Activated CD4-positive, alpha-beta T cell treated with anti-CD3 and anti-CD28 coated beads, Interleukin-2, amount 10 ng/mL, durations not matched to agents 24 days and 14 days (primary cell): Measurements from ENCODE around the gene C19orf38. TPM values are rescaled to one million over a fixed set of nuclear protein-coding genes. Genes with fewer than 3 reads are reported as not detected.

Source experiments
- DNase-seq: peaks from one replicate; pipeline ENCODE4 v3.0.0; 2022
- H3K27ac Mint-ChIP-seq: one replicate; pipeline ENCODE4 v1.8.0; 2022; ENCODE audit warnings: mild to moderate bottlenecking, mixed read lengths
- H3K27me3 Mint-ChIP-seq: one replicate; pipeline ENCODE4 v1.8.0; 2022; ENCODE audit warnings: mixed read lengths
- H3K36me3 Mint-ChIP-seq: one replicate; pipeline ENCODE4 v1.8.0; 2022; ENCODE audit warnings: low read depth, mild to moderate bottlenecking, mixed read lengths
- H3K4me1 Mint-ChIP-seq: one replicate; pipeline ENCODE4 v1.8.0; 2021; ENCODE audit warnings: mixed read lengths
- H3K4me3 Mint-ChIP-seq: one replicate; pipeline ENCODE4 v1.8.0; 2022; ENCODE audit warnings: mild to moderate bottlenecking, moderate library complexity, mixed read lengths
- H3K9me3 Mint-ChIP-seq: one replicate; pipeline ENCODE4 v1.8.0; 2021; ENCODE audit warnings: mixed read lengths
- intact Hi-C: fragments of 100-400 bp; cut with micrococcal nuclease; formaldehyde crosslinking; loops from one replicate; pipeline ENCODE4 v1.15.1; 2023
- total RNA-seq: library from RNA; stranded (reverse); gene quantifications from 2 replicates; pipeline ENCODE4 v1.2.3, GENCODE V29; 2022

C19orf38 gene
- 2.7 and 3.6 TPM in 2 replicates for total RNA-seq

GRCh38 chr19:10848230-10848856 is at the start of gene C19orf38:
Gene C19orf38, plus strand, starts transcription at chr19:10848415. Its CDS starts 94 bp downstream, at chr19:10848509.
- no peak for DNase-seq
- no peaks in the 10 kb centered on the region for H3K9me3 Mint-ChIP-seq
- peaks cover 3% of the 10 kb centered on the region for H3K36me3 Mint-ChIP-seq
- no peaks in the 10 kb centered on the region for H3K27me3 Mint-ChIP-seq
- H3K27ac Mint-ChIP-seq, result peak within 1 kb of the TSS; percentile 84
- peaks cover 9% of the 10 kb centered on the region for H3K4me1 Mint-ChIP-seq
- intact Hi-C loops, result no loop called here
- peak within 1 kb of the TSS; percentile 73 for H3K4me3 Mint-ChIP-seq

GRCh38 chr19:10800488-10800887 is 47.7 kb upstream of the C19orf38 start:
- Mint-ChIP-seq H3K4me3 (no peak overlapping the region), H3K27me3 (no peaks in the 10 kb centered on the region), H3K36me3 (peaks cover 60% of the 10 kb centered on the region), H3K9me3 (no peaks in the 10 kb centered on the region), H3K27ac (peak overlapping the region; percentile 99), H3K4me1 (peaks cover 30% of the 10 kb centered on the region)
- DNase-seq, result no peak
- intact Hi-C loops, result no loop called here

- peak overlapping the region; percentile 17 for H3K27ac Mint-ChIP-seq
- H3K4me3 Mint-ChIP-seq, result no peak overlapping the region
- H3K9me3 Mint-ChIP-seq, result no peaks in the 10 kb centered on the region
- peaks cover 58% of the 10 kb centered on the region for H3K36me3 Mint-ChIP-seq
- DNase-seq, result no peak
- intact Hi-C loops, result no loop called here
- H3K4me1 Mint-ChIP-seq, result peaks cover 24% of the 10 kb centered on the region
- H3K27me3 Mint-ChIP-seq, result no peaks in the 10 kb centered on the region
Observed at GRCh38 chr19:10802479-10802878, 45.7 kb upstream of the C19orf38 start.

GRCh38 chr19:10803252-10803651 is 45.0 kb upstream of the C19orf38 start:
- peak overlapping the region; percentile 32 for H3K27ac Mint-ChIP-seq
- no peak overlapping the region for H3K4me3 Mint-ChIP-seq
- H3K36me3 Mint-ChIP-seq, result peaks cover 58% of the 10 kb centered on the region
- DNase-seq, result no peak
- H3K9me3 Mint-ChIP-seq, result no peaks in the 10 kb centered on the region
- intact Hi-C loops, result no loop called here
- H3K4me1 Mint-ChIP-seq, result peaks cover 19% of the 10 kb centered on the region
- H3K27me3 Mint-ChIP-seq, result no peaks in the 10 kb centered on the region

- Mint-ChIP-seq H3K4me1 (peaks cover 17% of the 10 kb centered on the region), H3K36me3 (peaks cover 58% of the 10 kb centered on the region), H3K4me3 (no peak overlapping the region), H3K9me3 (peaks cover 5% of the 10 kb centered on the region), H3K27me3 (no peaks in the 10 kb centered on the region), H3K27ac (peak overlapping the region; percentile 13)
- intact Hi-C loops, result no loop called here
- DNase-seq, result no peak
Observed at GRCh38 chr19:10805065-10805757, 43.0 kb upstream of the C19orf38 start.

GRCh38 chr19:10805758-10806247 is 42.4 kb upstream of the C19orf38 start:
- no peak overlapping the region for H3K4me3 Mint-ChIP-seq
- H3K27ac Mint-ChIP-seq, result no peak overlapping the region
- intact Hi-C loops, result no loop called here
- H3K27me3 Mint-ChIP-seq, result no peaks in the 10 kb centered on the region
- H3K36me3 Mint-ChIP-seq, result peaks cover 53% of the 10 kb centered on the region
- H3K4me1 Mint-ChIP-seq, result peaks cover 17% of the 10 kb centered on the region
- no peak for DNase-seq
- H3K9me3 Mint-ChIP-seq, result peaks cover 5% of the 10 kb centered on the region

GRCh38 chr19:10808937-10809649 is 39.1 kb upstream of the C19orf38 start:
- peaks cover 41% of the 10 kb centered on the region for H3K36me3 Mint-ChIP-seq
- peak overlapping the region; percentile 41 for H3K4me3 Mint-ChIP-seq
- DNase-seq, result peak; percentile 79
- H3K27me3 Mint-ChIP-seq, result no peaks in the 10 kb centered on the region
- peaks cover 5% of the 10 kb centered on the region for H3K9me3 Mint-ChIP-seq
- H3K4me1 Mint-ChIP-seq, result peaks cover 27% of the 10 kb centered on the region
- intact Hi-C loops, result no loop called here
- H3K27ac Mint-ChIP-seq, result peak overlapping the region; percentile 62

- Mint-ChIP-seq H3K9me3 (peaks cover 5% of the 10 kb centered on the region), H3K4me1 (peaks cover 32% of the 10 kb centered on the region), H3K4me3 (peak overlapping the region; percentile 41), H3K27ac (peak overlapping the region; percentile 62), H3K36me3 (peaks cover 41% of the 10 kb centered on the region), H3K27me3 (no peaks in the 10 kb centered on the region)
- intact Hi-C loops, result no loop called here
- no peak for DNase-seq
Observed at GRCh38 chr19:10809651-10810285, 38.4 kb upstream of the C19orf38 start.

- Mint-ChIP-seq H3K27ac (no peak overlapping the region), H3K27me3 (no peaks in the 10 kb centered on the region), H3K9me3 (peaks cover 5% of the 10 kb centered on the region), H3K4me3 (no peak overlapping the region), H3K4me1 (peaks cover 32% of the 10 kb centered on the region), H3K36me3 (peaks cover 36% of the 10 kb centered on the region)
- no peak for DNase-seq
- intact Hi-C loops, result no loop called here
Observed at GRCh38 chr19:10811391-10812111, 36.7 kb upstream of the C19orf38 start.

GRCh38 chr19:10812196-10812595 is 36.0 kb upstream of the C19orf38 start:
- H3K4me1 Mint-ChIP-seq, result peaks cover 32% of the 10 kb centered on the region
- H3K4me3 Mint-ChIP-seq, result no peak overlapping the region
- no peak for DNase-seq
- no peaks in the 10 kb centered on the region for H3K27me3 Mint-ChIP-seq
- intact Hi-C loops, result no loop called here
- peaks cover 38% of the 10 kb centered on the region for H3K36me3 Mint-ChIP-seq
- peaks cover 5% of the 10 kb centered on the region for H3K9me3 Mint-ChIP-seq
- peak overlapping the region; percentile 88 for H3K27ac Mint-ChIP-seq

- peak; percentile 68 for DNase-seq
- Mint-ChIP-seq H3K4me3 (peak overlapping the region; percentile 32), H3K9me3 (peaks cover 5% of the 10 kb centered on the region), H3K36me3 (peaks cover 39% of the 10 kb centered on the region), H3K27ac (peak overlapping the region; percentile 88), H3K27me3 (no peaks in the 10 kb centered on the region), H3K4me1 (peaks cover 31% of the 10 kb centered on the region)
- intact Hi-C loops, result no loop called here
Observed at GRCh38 chr19:10812902-10813404, 35.3 kb upstream of the C19orf38 start.

- peaks cover 35% of the 10 kb centered on the region for H3K36me3 Mint-ChIP-seq
- DNase-seq, result no peak
- H3K4me3 Mint-ChIP-seq, result no peak overlapping the region
- no peaks in the 10 kb centered on the region for H3K27me3 Mint-ChIP-seq
- peak overlapping the region; percentile 80 for H3K27ac Mint-ChIP-seq
- intact Hi-C loops, result no loop called here
- H3K4me1 Mint-ChIP-seq, result peaks cover 16% of the 10 kb centered on the region
- no peaks in the 10 kb centered on the region for H3K9me3 Mint-ChIP-seq
Observed at GRCh38 chr19:10815007-10815536, 33.1 kb upstream of the C19orf38 start.
